Heart left ventricle (tissue), 13 donors: ENCODE results near the gene CDK4.

ENCODE experiments used
- POLR2A ChIP-seq, 2 donors: fragments of 450-650 bp; IDR thresholded peaks; one replicate each; pipeline ENCODE4 v1.6.1; 2017; ENCODE audit warnings: antibody characterized with exemption in 2 of 2, mild to moderate bottlenecking in 2 of 2, moderate library complexity in 2 of 2
- TF ChIP-seq, protein P1 (sequence below), 12 donors: fragments of 200-600 bp; sonication (generic) in 4 of 12; IDR thresholded peaks; one replicate each; pipeline versions ENCODE4 v1.5.0 to v1.8.0; 2018 to 2022; ENCODE audit warnings: antibody characterized with exemption in 12 of 12, mild to moderate bottlenecking in 5 of 12
- donor health status: ischemic (EF 13 %, LVEDD 7.1; RV severe dilation, severe dysfunction).
- donor health status: DM: no; HTN: yes; CAD: no.
- donor health status: DM: no; HTN: no; CAD: no.
- donor health status: ischemic (EF 25% LVEDD 6.9; RV normal size, moderate dysfunction).
- donor health status: ischemic (EF 25% LVEDD 5.7; RV mildly dilated, moderate dysfunction).
- donor health status: ischemic (EF 35%, LVEDD 5.7; RV mildly dilated, moderate dysfunction).
- donor health status: nonischemic (EF 11% LVEDD 7.7; RV severe dilation, severe dysfunction).
- donor health status: DM: yes; HTN: yes; CAD: no.
- donor health status: PGD.
- donor health status: ischemic (EF 29% LVEDD 5.4; RV normal size, mild dysfunction).
- donor health status: nonischemic (EF 23%, LVEDD 6.1; RV moderate dilation, normal function).

DNA sequence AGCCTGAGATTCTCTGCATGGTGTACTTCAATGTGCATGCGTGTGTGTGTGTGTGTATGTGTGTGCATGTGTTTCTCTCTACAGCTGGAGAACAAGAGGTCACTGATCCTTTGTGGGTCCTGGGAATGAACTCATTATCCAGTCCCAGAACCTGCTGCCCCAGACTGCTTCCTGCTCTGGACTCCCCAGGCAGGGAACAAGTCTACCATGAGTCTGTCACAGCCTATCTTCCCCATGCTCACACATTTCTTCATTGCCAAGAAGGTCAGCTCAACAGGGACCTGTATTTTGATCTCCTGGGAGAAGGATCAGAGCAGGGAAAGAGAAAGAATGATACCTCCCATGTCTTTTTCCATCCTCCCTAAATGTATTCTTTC is 10.7 kb downstream of the CDK4 start:
- TF ChIP-seq POLR2A (IDR thresholded peaks at IDR 0.05), result no peak
- TF ChIP-seq, protein P1, sequence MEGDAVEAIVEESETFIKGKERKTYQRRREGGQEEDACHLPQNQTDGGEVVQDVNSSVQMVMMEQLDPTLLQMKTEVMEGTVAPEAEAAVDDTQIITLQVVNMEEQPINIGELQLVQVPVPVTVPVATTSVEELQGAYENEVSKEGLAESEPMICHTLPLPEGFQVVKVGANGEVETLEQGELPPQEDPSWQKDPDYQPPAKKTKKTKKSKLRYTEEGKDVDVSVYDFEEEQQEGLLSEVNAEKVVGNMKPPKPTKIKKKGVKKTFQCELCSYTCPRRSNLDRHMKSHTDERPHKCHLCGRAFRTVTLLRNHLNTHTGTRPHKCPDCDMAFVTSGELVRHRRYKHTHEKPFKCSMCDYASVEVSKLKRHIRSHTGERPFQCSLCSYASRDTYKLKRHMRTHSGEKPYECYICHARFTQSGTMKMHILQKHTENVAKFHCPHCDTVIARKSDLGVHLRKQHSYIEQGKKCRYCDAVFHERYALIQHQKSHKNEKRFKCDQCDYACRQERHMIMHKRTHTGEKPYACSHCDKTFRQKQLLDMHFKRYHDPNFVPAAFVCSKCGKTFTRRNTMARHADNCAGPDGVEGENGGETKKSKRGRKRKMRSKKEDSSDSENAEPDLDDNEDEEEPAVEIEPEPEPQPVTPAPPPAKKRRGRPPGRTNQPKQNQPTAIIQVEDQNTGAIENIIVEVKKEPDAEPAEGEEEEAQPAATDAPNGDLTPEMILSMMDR (IDR thresholded peaks at IDR 0.05), result no peak
